Astrocyte (in vitro differentiated cells and primary cell): ENCODE data around the gene THOP1. TPM values are rescaled to one million over a fixed set of nuclear protein-coding genes. Genes with fewer than 3 reads are reported as not detected.

Source experiments
- DNase-seq: peaks from one replicate; pipeline ENCODE4 v3.0.0-alpha.2; 2010; ENCODE audit warnings: low read depth
- FAIRE-seq: peaks from 2 replicates; lab custom pipeline; 2011; peaks lifted over from hg19 to GRCh38; lab: Jason Lieb, UNC
- H2AFZ ChIP-seq: 2 replicates; pipeline ENCODE4 v1.6.0; 2012; ENCODE audit warnings: low read depth, low read length, inconsistent platforms
- H3K27ac ChIP-seq: 2 replicates; pipeline ENCODE4 v1.5.1; 2011; ENCODE audit warnings: low read depth, low read length, inconsistent platforms
- H3K27me3 ChIP-seq: 2 replicates; pipeline ENCODE4 v1.6.0; 2011; ENCODE audit warnings: low read length, inconsistent platforms; ENCODE audit not compliant: insufficient read depth
- H3K36me3 ChIP-seq: 2 replicates; pipeline ENCODE4 v1.5.1; 2011; ENCODE audit warnings: low read length, inconsistent platforms; ENCODE audit not compliant: insufficient read depth
- H3K4me1 ChIP-seq: 2 replicates; pipeline ENCODE4 v1.5.1; 2011; ENCODE audit warnings: low read length, inconsistent platforms; ENCODE audit not compliant: insufficient read depth
- H3K4me2 ChIP-seq: 2 replicates; pipeline ENCODE4 v1.6.0; 2012; ENCODE audit warnings: low read length, inconsistent platforms
- H3K4me3 ChIP-seq: 2 replicates; pipeline ENCODE4 v1.5.1; 2011; ENCODE audit warnings: low read depth, mild to moderate bottlenecking, low read length, inconsistent platforms; ENCODE audit not compliant: insufficient read depth
- H3K79me2 ChIP-seq: 2 replicates; pipeline ENCODE4 v1.6.0; 2012; ENCODE audit warnings: mild to moderate bottlenecking, low read length, inconsistent platforms; ENCODE audit not compliant: insufficient read depth
- H3K9ac ChIP-seq: 2 replicates; pipeline ENCODE4 v1.6.0; 2012; ENCODE audit warnings: mild to moderate bottlenecking, low read length, inconsistent platforms
- H3K9me3 ChIP-seq: 2 replicates; pipeline ENCODE4 v1.5.1; 2012; ENCODE audit warnings: low read depth, mild to moderate bottlenecking, low read length, inconsistent platforms; ENCODE audit not compliant: insufficient read depth
- H4K20me1 ChIP-seq: 2 replicates; pipeline ENCODE4 v1.6.0; 2012; ENCODE audit warnings: low read length, inconsistent platforms; ENCODE audit not compliant: insufficient read depth
- H3K27ac Mint-ChIP-seq: one replicate; pipeline ENCODE4 v1.8.0; 2021; ENCODE audit warnings: mild to moderate bottlenecking, mixed read lengths; ENCODE audit not compliant: unreplicated experiment
- H3K27me3 Mint-ChIP-seq: one replicate; pipeline ENCODE4 v1.8.0; 2021; ENCODE audit warnings: low read depth, mixed read lengths; ENCODE audit not compliant: unreplicated experiment
- H3K36me3 Mint-ChIP-seq: one replicate; pipeline ENCODE4 v1.8.0; 2021; ENCODE audit warnings: low read depth, mixed read lengths; ENCODE audit not compliant: unreplicated experiment
- H3K4me1 Mint-ChIP-seq: one replicate; pipeline ENCODE4 v1.8.0; 2021; ENCODE audit warnings: low read depth, mixed read lengths; ENCODE audit not compliant: unreplicated experiment
- H3K4me3 Mint-ChIP-seq: one replicate; pipeline ENCODE4 v1.8.0; 2021; ENCODE audit warnings: mild to moderate bottlenecking, moderate library complexity, mixed read lengths; ENCODE audit not compliant: unreplicated experiment
- H3K9me3 Mint-ChIP-seq: one replicate; pipeline ENCODE4 v1.8.0; 2021; ENCODE audit warnings: mild to moderate bottlenecking, mixed read lengths; ENCODE audit not compliant: unreplicated experiment
- CTCF ChIP-seq: IDR thresholded peaks from 2 replicates; pipeline ENCODE4 v1.5.1; 2011; ENCODE audit warnings: low read depth, mild to moderate bottlenecking, inconsistent platforms, low read length, moderate library complexity; ENCODE audit not compliant: insufficient read depth
- EZH2 ChIP-seq: IDR thresholded peaks from 2 replicates; pipeline ENCODE4 v1.6.1; 2012; ENCODE audit warnings: mild to moderate bottlenecking, low read length, inconsistent platforms; ENCODE audit not compliant: insufficient read depth
- total RNA-seq: library from RNA; stranded (reverse); gene quantifications from 2 replicates; pipeline ENCODE4 v1.2.1, GENCODE V29; 2021

Gene THOP1
- total RNA-seq, 1 donor from 2014 or later: 73.4 TPM

GRCh38 chr19:2805991-2806649, 20.8 kb downstream of the THOP1 start:
- Histone ChIP-seq H4K20me1 (no peaks in the 10 kb centered on the region), H3K4me1 (no peaks in the 10 kb centered on the region), H3K36me3 (peaks cover 2% of the 10 kb centered on the region), H3K27me3 (no peaks in the 10 kb centered on the region), H3K4me2 (no peak overlapping the region), H3K27ac (no peak overlapping the region), H3K79me2 (no peaks in the 10 kb centered on the region), H3K4me3 (no peak overlapping the region), H2AFZ (no peak overlapping the region), H3K9me3 (no peaks in the 10 kb centered on the region), H3K9ac (no peak overlapping the region)
- Mint-ChIP-seq H3K4me3 (no peak overlapping the region), H3K9me3 (no peaks in the 10 kb centered on the region), H3K4me1 (no peaks in the 10 kb centered on the region), H3K36me3 (peaks cover 13% of the 10 kb centered on the region), H3K27me3 (no peaks in the 10 kb centered on the region), H3K27ac (no peak overlapping the region)
- FAIRE-seq (no peak), DNase-seq (no peak)
- TF ChIP-seq CTCF: no peak
- TF ChIP-seq EZH2: no peak

- H3K4me3 ChIP-seq: no peak overlapping the region
- Mint-ChIP-seq H3K4me3 (no peak overlapping the region), H3K27me3 (no peaks in the 10 kb centered on the region), H3K9me3 (no peaks in the 10 kb centered on the region), H3K36me3 (peaks cover 13% of the 10 kb centered on the region), H3K4me1 (no peaks in the 10 kb centered on the region), H3K27ac (no peak overlapping the region)
- H3K27me3 ChIP-seq: no peaks in the 10 kb centered on the region
- no peak overlapping the region for H3K4me2 ChIP-seq
- no peak overlapping the region for H3K27ac ChIP-seq
- no peaks in the 10 kb centered on the region for H3K79me2 ChIP-seq
- FAIRE-seq (no peak), DNase-seq (no peak)
- no peaks in the 10 kb centered on the region for H3K9me3 ChIP-seq
- peaks cover 2% of the 10 kb centered on the region for H3K36me3 ChIP-seq
- no peaks in the 10 kb centered on the region for H3K4me1 ChIP-seq
- H4K20me1 ChIP-seq: no peaks in the 10 kb centered on the region
- TF ChIP-seq EZH2: no peak
- TF ChIP-seq CTCF: no peak
- H2AFZ ChIP-seq: no peak overlapping the region
- no peak overlapping the region for H3K9ac ChIP-seq
Measured at GRCh38 chr19:2806736-2807378, 21.6 kb downstream of the THOP1 start.
